B cell (primary cell): ENCODE results near the gene OR1B1.

Experiments
- CTCF ChIP-seq: fragments of 200-600 bp; IDR thresholded peaks from one replicate; pipeline ENCODE4 v1.8.0; 2022; ENCODE audit warnings: antibody characterized with exemption, mild to moderate bottlenecking
- EZH2 ChIP-seq: IDR thresholded peaks from 2 replicates; pipeline ENCODE4 v1.6.1; 2012; ENCODE audit warnings: borderline replicate concordance, low read depth, mild to moderate bottlenecking, moderate library complexity, low read length; ENCODE audit not compliant: insufficient read depth, poor library complexity, severe bottlenecking

GRCh38 chr9:122672481-122672880 lies 15.1 kb upstream of the OR1B1 start:
- TF ChIP-seq CTCF: no peak
- TF ChIP-seq EZH2: no peak
